ENCODE measurements around the gene IGHMBP2. TPM values are rescaled to one million over a fixed set of nuclear protein-coding genes. Genes with fewer than 3 reads are reported as not detected.

The IGHMBP2 gene
- total and polyA plus RNA-seq, 2 of the 8 experiments (the other 6 are each of a cell fraction or from before 2014, with no cell fraction given), result 8.4 to 17.6 TPM

DNA sequence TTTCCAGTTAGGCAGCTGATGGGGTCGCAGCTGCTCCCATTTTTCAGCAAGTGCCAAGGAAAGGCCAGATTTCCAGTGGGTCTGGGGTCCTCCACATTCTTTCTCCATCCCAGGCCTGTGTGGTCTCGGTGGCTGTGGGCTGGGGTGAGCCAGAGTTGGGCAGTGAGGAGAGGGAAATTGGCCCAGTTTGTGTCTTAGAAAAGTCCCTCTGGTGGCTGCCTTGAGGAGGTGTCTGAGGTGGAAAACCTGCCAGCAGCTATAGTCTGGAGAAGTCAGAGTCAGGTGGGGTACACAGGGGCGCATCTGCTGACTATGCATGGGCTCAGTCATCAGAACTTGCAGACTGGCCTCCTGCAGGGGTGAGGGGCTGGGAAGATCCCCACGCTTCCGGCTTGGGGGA, 46.6 kb downstream of the IGHMBP2 start (continued):
- TF ChIP-seq, protein P1, sequence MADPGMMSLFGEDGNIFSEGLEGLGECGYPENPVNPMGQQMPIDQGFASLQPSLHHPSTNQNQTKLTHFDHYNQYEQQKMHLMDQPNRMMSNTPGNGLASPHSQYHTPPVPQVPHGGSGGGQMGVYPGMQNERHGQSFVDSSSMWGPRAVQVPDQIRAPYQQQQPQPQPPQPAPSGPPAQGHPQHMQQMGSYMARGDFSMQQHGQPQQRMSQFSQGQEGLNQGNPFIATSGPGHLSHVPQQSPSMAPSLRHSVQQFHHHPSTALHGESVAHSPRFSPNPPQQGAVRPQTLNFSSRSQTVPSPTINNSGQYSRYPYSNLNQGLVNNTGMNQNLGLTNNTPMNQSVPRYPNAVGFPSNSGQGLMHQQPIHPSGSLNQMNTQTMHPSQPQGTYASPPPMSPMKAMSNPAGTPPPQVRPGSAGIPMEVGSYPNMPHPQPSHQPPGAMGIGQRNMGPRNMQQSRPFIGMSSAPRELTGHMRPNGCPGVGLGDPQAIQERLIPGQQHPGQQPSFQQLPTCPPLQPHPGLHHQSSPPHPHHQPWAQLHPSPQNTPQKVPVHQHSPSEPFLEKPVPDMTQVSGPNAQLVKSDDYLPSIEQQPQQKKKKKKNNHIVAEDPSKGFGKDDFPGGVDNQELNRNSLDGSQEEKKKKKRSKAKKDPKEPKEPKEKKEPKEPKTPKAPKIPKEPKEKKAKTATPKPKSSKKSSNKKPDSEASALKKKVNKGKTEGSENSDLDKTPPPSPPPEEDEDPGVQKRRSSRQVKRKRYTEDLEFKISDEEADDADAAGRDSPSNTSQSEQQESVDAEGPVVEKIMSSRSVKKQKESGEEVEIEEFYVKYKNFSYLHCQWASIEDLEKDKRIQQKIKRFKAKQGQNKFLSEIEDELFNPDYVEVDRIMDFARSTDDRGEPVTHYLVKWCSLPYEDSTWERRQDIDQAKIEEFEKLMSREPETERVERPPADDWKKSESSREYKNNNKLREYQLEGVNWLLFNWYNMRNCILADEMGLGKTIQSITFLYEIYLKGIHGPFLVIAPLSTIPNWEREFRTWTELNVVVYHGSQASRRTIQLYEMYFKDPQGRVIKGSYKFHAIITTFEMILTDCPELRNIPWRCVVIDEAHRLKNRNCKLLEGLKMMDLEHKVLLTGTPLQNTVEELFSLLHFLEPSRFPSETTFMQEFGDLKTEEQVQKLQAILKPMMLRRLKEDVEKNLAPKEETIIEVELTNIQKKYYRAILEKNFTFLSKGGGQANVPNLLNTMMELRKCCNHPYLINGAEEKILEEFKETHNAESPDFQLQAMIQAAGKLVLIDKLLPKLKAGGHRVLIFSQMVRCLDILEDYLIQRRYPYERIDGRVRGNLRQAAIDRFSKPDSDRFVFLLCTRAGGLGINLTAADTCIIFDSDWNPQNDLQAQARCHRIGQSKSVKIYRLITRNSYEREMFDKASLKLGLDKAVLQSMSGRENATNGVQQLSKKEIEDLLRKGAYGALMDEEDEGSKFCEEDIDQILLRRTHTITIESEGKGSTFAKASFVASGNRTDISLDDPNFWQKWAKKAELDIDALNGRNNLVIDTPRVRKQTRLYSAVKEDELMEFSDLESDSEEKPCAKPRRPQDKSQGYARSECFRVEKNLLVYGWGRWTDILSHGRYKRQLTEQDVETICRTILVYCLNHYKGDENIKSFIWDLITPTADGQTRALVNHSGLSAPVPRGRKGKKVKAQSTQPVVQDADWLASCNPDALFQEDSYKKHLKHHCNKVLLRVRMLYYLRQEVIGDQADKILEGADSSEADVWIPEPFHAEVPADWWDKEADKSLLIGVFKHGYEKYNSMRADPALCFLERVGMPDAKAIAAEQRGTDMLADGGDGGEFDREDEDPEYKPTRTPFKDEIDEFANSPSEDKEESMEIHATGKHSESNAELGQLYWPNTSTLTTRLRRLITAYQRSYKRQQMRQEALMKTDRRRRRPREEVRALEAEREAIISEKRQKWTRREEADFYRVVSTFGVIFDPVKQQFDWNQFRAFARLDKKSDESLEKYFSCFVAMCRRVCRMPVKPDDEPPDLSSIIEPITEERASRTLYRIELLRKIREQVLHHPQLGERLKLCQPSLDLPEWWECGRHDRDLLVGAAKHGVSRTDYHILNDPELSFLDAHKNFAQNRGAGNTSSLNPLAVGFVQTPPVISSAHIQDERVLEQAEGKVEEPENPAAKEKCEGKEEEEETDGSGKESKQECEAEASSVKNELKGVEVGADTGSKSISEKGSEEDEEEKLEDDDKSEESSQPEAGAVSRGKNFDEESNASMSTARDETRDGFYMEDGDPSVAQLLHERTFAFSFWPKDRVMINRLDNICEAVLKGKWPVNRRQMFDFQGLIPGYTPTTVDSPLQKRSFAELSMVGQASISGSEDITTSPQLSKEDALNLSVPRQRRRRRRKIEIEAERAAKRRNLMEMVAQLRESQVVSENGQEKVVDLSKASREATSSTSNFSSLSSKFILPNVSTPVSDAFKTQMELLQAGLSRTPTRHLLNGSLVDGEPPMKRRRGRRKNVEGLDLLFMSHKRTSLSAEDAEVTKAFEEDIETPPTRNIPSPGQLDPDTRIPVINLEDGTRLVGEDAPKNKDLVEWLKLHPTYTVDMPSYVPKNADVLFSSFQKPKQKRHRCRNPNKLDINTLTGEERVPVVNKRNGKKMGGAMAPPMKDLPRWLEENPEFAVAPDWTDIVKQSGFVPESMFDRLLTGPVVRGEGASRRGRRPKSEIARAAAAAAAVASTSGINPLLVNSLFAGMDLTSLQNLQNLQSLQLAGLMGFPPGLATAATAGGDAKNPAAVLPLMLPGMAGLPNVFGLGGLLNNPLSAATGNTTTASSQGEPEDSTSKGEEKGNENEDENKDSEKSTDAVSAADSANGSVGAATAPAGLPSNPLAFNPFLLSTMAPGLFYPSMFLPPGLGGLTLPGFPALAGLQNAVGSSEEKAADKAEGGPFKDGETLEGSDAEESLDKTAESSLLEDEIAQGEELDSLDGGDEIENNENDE (IDR thresholded peaks at IDR 0.05; ENCODE audit: insufficient replicate concordance, low read length), result no peak
- TF ChIP-seq JUND (IDR thresholded peaks at IDR 0.05; ENCODE audit: low read length) (no peak), SIN3A (conservative IDR thresholded peaks at IDR 0.05 in 1 of 2, IDR thresholded peaks at IDR 0.05 in 1 of 2; ENCODE audit: low read depth in 1 of 2, low read length in 2 of 2) (no peak), RFX5 (IDR thresholded peaks at IDR 0.05; ENCODE audit: borderline replicate concordance, low read depth, low read length) (no peak), YY1 (IDR thresholded peaks at IDR 0.05; ENCODE audit: low read depth, low read length) (no peak), ZNF274 (IDR thresholded peaks at IDR 0.05; ENCODE audit: borderline replicate concordance, extremely low read depth, low read length) (no peak), ASH2L (IDR thresholded peaks at IDR 0.05; ENCODE audit: low read length) (no peak), TAF7 (optimal IDR thresholded peaks at IDR 0.05; ENCODE audit: borderline replicate concordance, low read depth, low read length) (no peak)
- TF ChIP-seq, protein P2, sequence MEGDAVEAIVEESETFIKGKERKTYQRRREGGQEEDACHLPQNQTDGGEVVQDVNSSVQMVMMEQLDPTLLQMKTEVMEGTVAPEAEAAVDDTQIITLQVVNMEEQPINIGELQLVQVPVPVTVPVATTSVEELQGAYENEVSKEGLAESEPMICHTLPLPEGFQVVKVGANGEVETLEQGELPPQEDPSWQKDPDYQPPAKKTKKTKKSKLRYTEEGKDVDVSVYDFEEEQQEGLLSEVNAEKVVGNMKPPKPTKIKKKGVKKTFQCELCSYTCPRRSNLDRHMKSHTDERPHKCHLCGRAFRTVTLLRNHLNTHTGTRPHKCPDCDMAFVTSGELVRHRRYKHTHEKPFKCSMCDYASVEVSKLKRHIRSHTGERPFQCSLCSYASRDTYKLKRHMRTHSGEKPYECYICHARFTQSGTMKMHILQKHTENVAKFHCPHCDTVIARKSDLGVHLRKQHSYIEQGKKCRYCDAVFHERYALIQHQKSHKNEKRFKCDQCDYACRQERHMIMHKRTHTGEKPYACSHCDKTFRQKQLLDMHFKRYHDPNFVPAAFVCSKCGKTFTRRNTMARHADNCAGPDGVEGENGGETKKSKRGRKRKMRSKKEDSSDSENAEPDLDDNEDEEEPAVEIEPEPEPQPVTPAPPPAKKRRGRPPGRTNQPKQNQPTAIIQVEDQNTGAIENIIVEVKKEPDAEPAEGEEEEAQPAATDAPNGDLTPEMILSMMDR (IDR thresholded peaks at IDR 0.05; ENCODE audit: control extremely low read depth in 1 of 3, insufficient read depth in 1 of 3, low read depth in 1 of 3, low read length in 3 of 3), result peak; percentile 53 to 74 (median 64)

All from H1 (cell line).